GM12878 (cell line): Measurements from ENCODE around the gene MYBPC2. TPM values are rescaled to one million over a fixed set of nuclear protein-coding genes. Genes with fewer than 3 reads are reported as not detected.

Experiments
- ATAC-seq: fragments of 200-7000 bp; cut with Tn5 transposase; 3 replicates; pipeline ENCODE4 v1.9.1; 2020; ENCODE audit warnings: mild to moderate bottlenecking, moderate library complexity
- BruUV-seq: library from RNA; stranded (reverse); fragments of 400-500 nt; replicated peaks from 2 replicates; lab custom pipeline; 2021; lab: Mats Ljungman, UMichigan
- CTCF ChIA-PET: fragments of 300-600 bp; sonication (Branson Sonifier 250); formaldehyde crosslinking; extraction: SDS; loops from one replicate; lab custom pipeline; 2021; ENCODE audit warnings: inconsistent platforms; lab: Yijun Ruan, JAX
- POLR2A ChIA-PET: fragments of 350-600 bp; formaldehyde crosslinking; extraction: SDS; loops from one replicate; lab custom pipeline; 2021; ENCODE audit warnings: inconsistent platforms; lab: Charles Lee
- RAD21 ChIA-PET: fragments of 300-600 bp; sonication (Branson Sonifier 250); formaldehyde crosslinking; loops from one replicate; lab custom pipeline; 2023; ENCODE audit warnings: antibody characterized with exemption; ENCODE audit not compliant: unreplicated experiment; lab: Charles Lee
- SMC1A ChIA-PET: fragments of 300-600 bp; sonication (Branson Sonifier 250); formaldehyde crosslinking; loops from one replicate; lab custom pipeline; 2023; ENCODE audit not compliant: unreplicated experiment, uncharacterized antibody; lab: Charles Lee
- DNase-seq: peaks from one replicate; pipeline ENCODE4 v3.0.0-alpha.2; 2011; ENCODE audit warnings: low read depth, low spot score
- FAIRE-seq: peaks from 3 replicates; lab custom pipeline; 2011; peaks lifted over from hg19 to GRCh38; lab: Jason Lieb, UNC
- H2AFZ ChIP-seq: 2 replicates; pipeline ENCODE4 v1.6.0; 2011; ENCODE audit warnings: low read depth, low read length, control low read depth; ENCODE audit not compliant: control insufficient read depth
- H3K27ac ChIP-seq: 2 replicates; pipeline ENCODE4 v1.5.1; 2011; ENCODE audit warnings: control low read depth; ENCODE audit not compliant: control insufficient read depth, insufficient read depth
- H3K27me3 ChIP-seq, 2 experiments: replicated peaks in 1 of 2; 2 replicates each; pipeline versions ENCODE4 v1.6.0 to v1.6.1; 2011; ENCODE audit warnings: low read length in 1 of 2; ENCODE audit not compliant: control insufficient read depth in 2 of 2, insufficient read depth in 2 of 2
- H3K36me3 ChIP-seq, 2 experiments: 2 replicates each; pipeline ENCODE4 v1.5.1; 2011; ENCODE audit warnings: low read length in 1 of 2; ENCODE audit not compliant: control insufficient read depth in 2 of 2, insufficient read depth in 2 of 2
- H3K4me1 ChIP-seq: 2 replicates; pipeline ENCODE4 v1.6.1; 2011; ENCODE audit warnings: mild to moderate bottlenecking, low read length, moderate library complexity, mixed read lengths; ENCODE audit not compliant: control insufficient read depth, insufficient read depth
- H3K4me2 ChIP-seq: 2 replicates; pipeline ENCODE4 v1.6.0; 2011; ENCODE audit warnings: control low read depth; ENCODE audit not compliant: control insufficient read depth, insufficient read depth
- H3K4me3 ChIP-seq: fragments of 200-600 bp; sonication (generic); 2 replicates; pipeline ENCODE4 v1.5.1; 2016
- H3K79me2 ChIP-seq: 2 replicates; pipeline ENCODE4 v1.6.0; 2011; ENCODE audit warnings: low read length; ENCODE audit not compliant: control insufficient read depth, insufficient read depth
- H3K9ac ChIP-seq: 2 replicates; pipeline ENCODE4 v1.8.0; 2011; ENCODE audit warnings: low read length, control low read depth, mixed read lengths; ENCODE audit not compliant: control insufficient read depth, insufficient read depth
- H3K9me3 ChIP-seq: replicated peaks from 3 replicates; pipeline ENCODE4 v1.5.1; 2011; ENCODE audit warnings: mild to moderate bottlenecking, low read length; ENCODE audit not compliant: control insufficient read depth, insufficient read depth
- H4K20me1 ChIP-seq: 2 replicates; pipeline ENCODE4 v1.6.0; 2011; ENCODE audit not compliant: control insufficient read depth, insufficient read depth
- BCL11A ChIP-seq: IDR thresholded peaks from 2 replicates; pipeline ENCODE4 v1.6.1; 2011; ENCODE audit warnings: low read depth, low read length
- BHLHE40 ChIP-seq, 2 experiments: fragments of 450-650 bp in 1 of 2; IDR thresholded peaks; 2 replicates each; pipeline ENCODE4 v1.6.1; 2011 to 2017; ENCODE audit warnings: low read depth in 2 of 2, borderline replicate concordance in 1 of 2, improper control_type of control experiment in 1 of 2, low read length in 1 of 2, mild to moderate bottlenecking in 1 of 2
- BRCA1 ChIP-seq: IDR thresholded peaks from 2 replicates; pipeline ENCODE4 v1.6.1; 2011; ENCODE audit warnings: low read depth, low read length, improper control_type of control experiment
- E4F1 ChIP-seq: fragments of 450-650 bp; IDR thresholded peaks from 2 replicates; pipeline ENCODE4 v1.6.1; 2018; ENCODE audit warnings: borderline replicate concordance, mild to moderate bottlenecking; ENCODE audit not compliant: partially characterized antibody
- ESRRA ChIP-seq: IDR thresholded peaks from 2 replicates; pipeline ENCODE4 v1.6.1; 2012; ENCODE audit warnings: mild to moderate bottlenecking, low read length, improper control_type of control experiment
- IRF3 ChIP-seq: fragments of 450-650 bp; IDR thresholded peaks from 2 replicates; pipeline ENCODE4 v1.6.1; 2014; ENCODE audit warnings: mild to moderate bottlenecking
- MTA2 ChIP-seq: fragments of 450-650 bp; IDR thresholded peaks from 2 replicates; pipeline ENCODE4 v1.6.1; 2016; ENCODE audit warnings: low read depth, mild to moderate bottlenecking, moderate library complexity
- NFYB ChIP-seq: IDR thresholded peaks from 2 replicates; pipeline ENCODE4 v1.6.1; 2011; ENCODE audit warnings: low read depth, mild to moderate bottlenecking, low read length, improper control_type of control experiment, moderate library complexity; ENCODE audit not compliant: insufficient read depth
- NKRF ChIP-seq: fragments of 450-650 bp; conservative IDR thresholded peaks from 2 replicates; pipeline ENCODE4 v1.6.1; 2017; ENCODE audit warnings: mild to moderate bottlenecking, moderate library complexity
- NR2C2 ChIP-seq: IDR thresholded peaks from 2 replicates; pipeline ENCODE4 v1.6.1; 2011; ENCODE audit warnings: borderline replicate concordance, low read depth; ENCODE audit not compliant: control insufficient read depth, insufficient read length
- POLR2A ChIP-seq: IDR thresholded peaks from 2 replicates; pipeline ENCODE4 v1.6.1; 2011; ENCODE audit warnings: low read depth, mild to moderate bottlenecking, low read length
- SIN3A ChIP-seq: IDR thresholded peaks from 2 replicates; pipeline ENCODE4 v1.6.1; 2012; ENCODE audit warnings: low read depth, low read length, improper control_type of control experiment
- STAT3 ChIP-seq: IDR thresholded peaks from 2 replicates; pipeline ENCODE4 v1.6.1; 2011; ENCODE audit warnings: low read depth, low read length, improper control_type of control experiment
- SUPT20H ChIP-seq: IDR thresholded peaks from 2 replicates; pipeline ENCODE4 v1.6.1; 2011; ENCODE audit warnings: low read depth, mild to moderate bottlenecking, low read length, moderate library complexity, borderline replicate concordance; ENCODE audit not compliant: control insufficient read depth
- TARDBP ChIP-seq: IDR thresholded peaks from 2 replicates; pipeline ENCODE4 v1.6.1; 2016; ENCODE audit warnings: borderline replicate concordance
- TCF12 ChIP-seq: IDR thresholded peaks from 2 replicates; pipeline ENCODE4 v1.6.1; 2011; ENCODE audit warnings: low read depth, mild to moderate bottlenecking, low read length
- ZBED1 ChIP-seq: IDR thresholded peaks from 2 replicates; pipeline ENCODE4 v1.6.1; 2016; ENCODE audit warnings: borderline replicate concordance
- ZNF384 ChIP-seq: IDR thresholded peaks from 2 replicates; pipeline ENCODE4 v1.6.1; 2012; ENCODE audit warnings: low read depth, mild to moderate bottlenecking, low read length, improper control_type of control experiment, borderline replicate concordance
- WGBS: methylation state at CpG from one replicate; pipeline ENCODE4 v1.1.6; 2016; ENCODE audit warnings: low lambda C conversion rate; ENCODE audit not compliant: insufficient replicate concordance, insufficient coverage; ENCODE audit errors: missing lambda C conversion rate; 5-methylcytosine and 5-hydroxymethylcytosine counted together
- in situ Hi-C: fragments of 300-500 bp; cut with MboI; formaldehyde crosslinking; loops from 9 replicates; pipeline ENCODE4 v1.14.3; 2018; ENCODE audit warnings: mixed read lengths
- intact Hi-C: fragments of 100-400 bp; cut with micrococcal nuclease; formaldehyde crosslinking; loops from one replicate; pipeline ENCODE4 v1.14.2; 2022; ENCODE audit not compliant: unreplicated experiment
- polyA plus RNA-seq, 11 experiments: library from polyadenylated mRNA; depleted of rRNA in 4 of 11; unstranded in 6 of 11; stranded (reverse) in 5 of 11; fragments of >200 nt; fragmentation: Nextera tagmentation in 4 of 11; fragmentation: Illumina TruSeq in 1 of 11; extraction: Ambion mirVana in 4 of 11; extraction: Trizol in 1 of 11; gene quantifications; 1 replicate in 1 of 11; 2 replicates in 10 of 11; pipeline versions ENCODE4 v1.2.1 to v1.2.3, GENCODE V29; 2011 to 2016; ENCODE audit warnings: inconsistent platforms in 2 of 11, missing spikeins in 2 of 11, low read depth in 1 of 11
- total RNA-seq, 4 experiments: library from RNA; depleted of rRNA in 3 of 4; stranded (reverse); fragments of >200 nt in 3 of 4; fragmentation: Illumina TruSeq in 1 of 4; extraction: Trizol in 1 of 4; gene quantifications; 2 replicates each; pipeline versions ENCODE4 v1.2.1 to v1.2.3, GENCODE V29; 2013 to 2021

The MYBPC2 gene
- total and polyA plus RNA-seq, 10 of the 15 experiments (the other 5 are each of a cell fraction or from before 2014, with no cell fraction given), result 0.09 to 2.6 (median 0.61) TPM

GRCh38 chr19:50401605-50402450 is 30.9 kb upstream of the MYBPC2 start:
- Histone ChIP-seq H3K4me1 (no peaks in the 10 kb centered on the region), H3K4me3 (no peak overlapping the region), H2AFZ (no peak overlapping the region), H3K9ac (no peak overlapping the region), H3K27ac (no peak overlapping the region), H4K20me1 (no peaks in the 10 kb centered on the region), H3K36me3 (peaks cover 0 to 41% of the 10 kb centered on the region in 2 experiments; a peak in 2 of 4 replicates), H3K4me2 (no peak overlapping the region), H3K9me3 (no peaks in the 10 kb centered on the region), H3K79me2 (no peaks in the 10 kb centered on the region; the same call in 1 of the 2 replicates), H3K27me3 (no peaks in the 10 kb centered on the region)
- DNase-seq (no peak), FAIRE-seq (no peak), ATAC-seq (no peak)
- ChIA-PET CTCF (no interaction called here), POLR2A (no interaction called here), RAD21 (no interaction called here), SMC1A (interaction anchor here (0.6 kb wide), 2 partner anchors 8 to 59 kb away, joined by 3 read pairs; no protein-coding TSS in a partner anchor)
- 97% methylated on average over 44 of the region's 48 CpGs for WGBS
- BruUV-seq, result TSS peak; percentile 53
- TF ChIP-seq ESRRA (no peak), SIN3A (no peak), BCL11A (no peak), STAT3 (no peak), ZNF384 (no peak), BHLHE40 (IDR thresholded peaks at IDR 0.05; ENCODE audit: borderline replicate concordance in 1 of 2, low read depth in 2 of 2, low read length in 1 of 2) (no peak), BRCA1 (no peak), E4F1 (no peak), ZBED1 (no peak), SUPT20H (no peak), IRF3 (no peak), NR2C2 (no peak), TARDBP (no peak), MTA2 (no peak), NKRF (no peak), POLR2A (no peak), TCF12 (no peak), NFYB (no peak)
- intact Hi-C loops, result no loop called here
- in situ Hi-C loops, result no loop called here
